Upper lobe of right lung (tissue), 1 donor: ENCODE data around the gene PYHIN1. TPM values are rescaled to one million over a fixed set of nuclear protein-coding genes. Genes with fewer than 3 reads are reported as not detected.
A peak's percentile ranks its signal among the peaks of the same experiment; 100 is the strongest.

Experiments
- ATAC-seq: fragments of 200-7000 bp; cut with Tn5 transposase; one replicate; pipeline ENCODE4 v1.9.1; 2020; ENCODE audit warnings: mild to moderate bottlenecking, moderate library complexity
- DNase-seq: peaks from one replicate; pipeline ENCODE4 v3.0.0-alpha.2; 2020
- H3K27ac ChIP-seq: fragments of 200-600 bp; one replicate; pipeline ENCODE4 v1.8.0; 2022
- H3K27me3 ChIP-seq: fragments of 200-600 bp; one replicate; pipeline ENCODE4 v1.8.0; 2022; ENCODE audit warnings: mild to moderate bottlenecking
- H3K36me3 ChIP-seq: fragments of 200-600 bp; one replicate; pipeline ENCODE4 v1.8.0; 2022
- H3K4me1 ChIP-seq: fragments of 200-600 bp; one replicate; pipeline ENCODE4 v1.8.0; 2022
- H3K4me3 ChIP-seq: fragments of 200-600 bp; one replicate; pipeline ENCODE4 v1.8.0; 2022; ENCODE audit warnings: mild to moderate bottlenecking
- H3K9me3 ChIP-seq: fragments of 200-600 bp; one replicate; pipeline ENCODE4 v1.8.0; 2022
- intact Hi-C: fragments of 100-400 bp; cut with DNase I; formaldehyde crosslinking; loops from one replicate; pipeline ENCODE4 v1.11.0; 2022
- total RNA-seq: library from RNA; stranded (reverse); fragmentation: NEBNext Ultra II Directional; extraction: Animal tissue kit (Norgen Biotek cat#: 25700); gene quantifications from one replicate; pipeline ENCODE4 v1.2.1, GENCODE V29; 2021
- TF ChIP-seq, protein P1 (sequence below): fragments of 200-600 bp; IDR thresholded peaks from one replicate; pipeline ENCODE4 v1.8.0; 2022; ENCODE audit warnings: antibody characterized with exemption
- donor health status: DM: no; HTN: yes; CAD: no; lungs with severe emphysema.

The PYHIN1 gene
- total RNA-seq, 1 donor from 2014 or later, result 2.6 TPM

GRCh38 chr1:158943059-158943458 is 11.7 kb downstream of the PYHIN1 start:
- H3K36me3 ChIP-seq, result no peaks in the 10 kb centered on the region
- no peaks in the 10 kb centered on the region for H3K27me3 ChIP-seq
- no peaks in the 10 kb centered on the region for H3K9me3 ChIP-seq
- TF ChIP-seq, protein P1, sequence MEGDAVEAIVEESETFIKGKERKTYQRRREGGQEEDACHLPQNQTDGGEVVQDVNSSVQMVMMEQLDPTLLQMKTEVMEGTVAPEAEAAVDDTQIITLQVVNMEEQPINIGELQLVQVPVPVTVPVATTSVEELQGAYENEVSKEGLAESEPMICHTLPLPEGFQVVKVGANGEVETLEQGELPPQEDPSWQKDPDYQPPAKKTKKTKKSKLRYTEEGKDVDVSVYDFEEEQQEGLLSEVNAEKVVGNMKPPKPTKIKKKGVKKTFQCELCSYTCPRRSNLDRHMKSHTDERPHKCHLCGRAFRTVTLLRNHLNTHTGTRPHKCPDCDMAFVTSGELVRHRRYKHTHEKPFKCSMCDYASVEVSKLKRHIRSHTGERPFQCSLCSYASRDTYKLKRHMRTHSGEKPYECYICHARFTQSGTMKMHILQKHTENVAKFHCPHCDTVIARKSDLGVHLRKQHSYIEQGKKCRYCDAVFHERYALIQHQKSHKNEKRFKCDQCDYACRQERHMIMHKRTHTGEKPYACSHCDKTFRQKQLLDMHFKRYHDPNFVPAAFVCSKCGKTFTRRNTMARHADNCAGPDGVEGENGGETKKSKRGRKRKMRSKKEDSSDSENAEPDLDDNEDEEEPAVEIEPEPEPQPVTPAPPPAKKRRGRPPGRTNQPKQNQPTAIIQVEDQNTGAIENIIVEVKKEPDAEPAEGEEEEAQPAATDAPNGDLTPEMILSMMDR, result no peak
- DNase-seq (no peak), ATAC-seq (no peak)
- H3K4me1 ChIP-seq, result no peaks in the 10 kb centered on the region
- no peak overlapping the region for H3K4me3 ChIP-seq
- H3K27ac ChIP-seq, result no peak overlapping the region
- intact Hi-C loops, result no loop called here

GRCh38 chr1:158945061-158945460 is 13.7 kb downstream of the PYHIN1 start:
- TF ChIP-seq, protein P1, result no peak
- DNase-seq, result no peak
- H3K4me1 ChIP-seq, result no peaks in the 10 kb centered on the region

DNA sequence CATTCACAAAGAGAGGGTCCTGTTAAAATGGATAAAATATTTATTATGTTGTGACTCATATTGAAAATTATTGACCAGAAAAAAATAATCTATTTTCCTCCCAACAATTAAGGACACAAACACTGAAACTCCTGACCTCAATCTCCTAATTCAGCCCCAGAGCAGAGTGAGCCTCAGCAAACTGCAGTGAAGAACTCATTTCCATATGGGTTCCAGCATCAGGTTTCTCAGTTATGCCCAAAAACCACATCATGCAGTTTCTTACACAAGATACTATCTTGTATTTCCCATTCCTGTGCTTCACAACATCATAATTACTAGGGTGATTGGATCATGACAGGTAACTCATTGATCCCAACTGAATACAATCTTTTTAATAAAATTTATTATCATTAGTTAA is 15.4 kb downstream of the PYHIN1 start:
- intact Hi-C loops, result no loop called here
- no peaks in the 10 kb centered on the region for H3K27me3 ChIP-seq
- H3K4me1 ChIP-seq, result no peaks in the 10 kb centered on the region
- DNase-seq, result no peak
- TF ChIP-seq, protein P1, result no peak
- H3K36me3 ChIP-seq, result no peaks in the 10 kb centered on the region
- no peak overlapping the region for H3K27ac ChIP-seq
- H3K4me3 ChIP-seq, result no peak overlapping the region
- no peaks in the 10 kb centered on the region for H3K9me3 ChIP-seq
- no peak for ATAC-seq

More at GRCh38 chr1:158945061-158945460, 13.7 kb downstream of the PYHIN1 start:
- no peaks in the 10 kb centered on the region for H3K9me3 ChIP-seq
- intact Hi-C loops, result no loop called here
- H3K27me3 ChIP-seq, result no peaks in the 10 kb centered on the region
- no peaks in the 10 kb centered on the region for H3K36me3 ChIP-seq
- H3K27ac ChIP-seq, result no peak overlapping the region
- H3K4me3 ChIP-seq, result no peak overlapping the region
- ATAC-seq, result no peak

- TF ChIP-seq, protein P1, result no peak
- Histone ChIP-seq H3K9me3 (no peaks in the 10 kb centered on the region), H3K4me3 (no peak overlapping the region), H3K4me1 (no peaks in the 10 kb centered on the region), H3K27ac (no peak overlapping the region), H3K36me3 (no peaks in the 10 kb centered on the region), H3K27me3 (no peaks in the 10 kb centered on the region)
- DNase-seq (no peak), ATAC-seq (no peak)
- intact Hi-C loops, result no loop called here
These were observed 20.6 kb downstream of the PYHIN1 start for GRCh38 chr1:158951956-158952355.

DNA sequence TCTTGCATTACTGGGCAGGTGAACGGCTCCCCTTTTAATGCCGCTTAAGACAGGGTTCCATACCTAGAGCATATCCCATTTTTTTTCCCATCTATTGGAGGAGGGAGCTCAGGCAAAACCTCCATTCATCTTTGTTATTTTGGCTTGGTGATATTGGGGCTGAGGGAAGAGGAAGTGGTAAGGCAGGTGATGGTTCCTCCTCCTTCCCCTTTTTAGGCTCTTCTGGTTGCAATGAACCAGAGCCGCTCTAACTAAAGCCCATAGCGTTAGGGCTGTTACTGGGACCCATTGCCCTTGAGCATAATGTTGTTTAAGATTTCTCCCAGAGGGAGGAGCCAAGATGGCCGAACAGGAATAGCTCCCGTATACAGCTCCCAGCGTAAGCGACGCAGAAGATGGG is 21.1 kb downstream of the PYHIN1 start:
- Histone ChIP-seq H3K4me1 (no peaks in the 10 kb centered on the region), H3K36me3 (no peaks in the 10 kb centered on the region), H3K9me3 (no peaks in the 10 kb centered on the region), H3K4me3 (no peak overlapping the region), H3K27me3 (no peaks in the 10 kb centered on the region), H3K27ac (no peak overlapping the region)
- intact Hi-C loops, result no loop called here
- ATAC-seq (peak; percentile 36), DNase-seq (no peak)
- TF ChIP-seq, protein P1, result no peak

- ATAC-seq (no peak), DNase-seq (no peak)
- Histone ChIP-seq H3K27me3 (no peaks in the 10 kb centered on the region), H3K4me1 (no peaks in the 10 kb centered on the region), H3K4me3 (no peak overlapping the region), H3K27ac (no peak overlapping the region), H3K36me3 (no peaks in the 10 kb centered on the region), H3K9me3 (no peaks in the 10 kb centered on the region)
- intact Hi-C loops, result no loop called here
- TF ChIP-seq, protein P1, result no peak
These were observed 29.8 kb downstream of the PYHIN1 start for GRCh38 chr1:158961178-158961577.
